NCI-H1436 treated with DMSO at 0.1 percent for 48 hours (cell line): ENCODE data around the gene BBLN.
"Not testable (repeated sequence)": the region's sequence is repeated elsewhere in the genome, so short reads cannot be mapped to it uniquely, and the experiment has no call there.

Experiments used
- DNase-seq: peaks from one replicate; lab custom pipeline; 2025; lab: John Stamatoyannopoulos, UW

The BBLN gene

DNA sequence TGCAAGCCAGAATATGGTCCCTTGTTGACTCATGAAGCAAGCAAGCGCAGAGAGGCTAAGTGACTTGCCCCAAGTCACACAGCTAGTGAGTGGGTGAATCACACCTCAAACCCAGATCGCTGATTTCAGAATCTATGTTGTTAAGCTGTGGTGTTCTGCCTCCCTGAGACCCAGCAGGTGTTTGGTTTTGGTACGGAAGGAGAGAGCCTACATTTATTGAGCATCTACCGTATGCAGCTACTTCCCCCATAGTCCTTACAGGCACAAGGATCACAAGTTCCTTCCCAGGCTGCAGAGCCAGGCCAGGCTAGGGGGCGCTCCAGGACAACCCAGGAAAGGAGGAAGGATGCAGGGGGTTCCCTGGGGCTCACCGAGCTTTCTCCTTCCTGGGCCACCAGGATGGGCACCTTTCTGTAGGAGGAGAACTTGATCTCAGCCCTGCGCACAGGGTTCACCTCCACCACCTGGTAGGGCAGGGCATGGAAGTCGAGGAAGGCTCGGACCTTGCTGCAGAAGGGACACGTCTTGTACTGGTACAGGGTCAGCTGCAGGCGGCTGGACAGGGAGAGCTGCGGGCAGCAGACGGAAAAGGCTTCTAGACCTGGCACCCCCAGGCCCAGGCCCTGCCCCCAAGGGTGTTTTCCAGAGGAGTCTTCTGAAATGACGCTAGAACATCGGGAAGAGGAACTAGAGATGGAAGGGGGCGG is 35.0 kb upstream of the BBLN start:
- no peak for DNase-seq

DNA sequence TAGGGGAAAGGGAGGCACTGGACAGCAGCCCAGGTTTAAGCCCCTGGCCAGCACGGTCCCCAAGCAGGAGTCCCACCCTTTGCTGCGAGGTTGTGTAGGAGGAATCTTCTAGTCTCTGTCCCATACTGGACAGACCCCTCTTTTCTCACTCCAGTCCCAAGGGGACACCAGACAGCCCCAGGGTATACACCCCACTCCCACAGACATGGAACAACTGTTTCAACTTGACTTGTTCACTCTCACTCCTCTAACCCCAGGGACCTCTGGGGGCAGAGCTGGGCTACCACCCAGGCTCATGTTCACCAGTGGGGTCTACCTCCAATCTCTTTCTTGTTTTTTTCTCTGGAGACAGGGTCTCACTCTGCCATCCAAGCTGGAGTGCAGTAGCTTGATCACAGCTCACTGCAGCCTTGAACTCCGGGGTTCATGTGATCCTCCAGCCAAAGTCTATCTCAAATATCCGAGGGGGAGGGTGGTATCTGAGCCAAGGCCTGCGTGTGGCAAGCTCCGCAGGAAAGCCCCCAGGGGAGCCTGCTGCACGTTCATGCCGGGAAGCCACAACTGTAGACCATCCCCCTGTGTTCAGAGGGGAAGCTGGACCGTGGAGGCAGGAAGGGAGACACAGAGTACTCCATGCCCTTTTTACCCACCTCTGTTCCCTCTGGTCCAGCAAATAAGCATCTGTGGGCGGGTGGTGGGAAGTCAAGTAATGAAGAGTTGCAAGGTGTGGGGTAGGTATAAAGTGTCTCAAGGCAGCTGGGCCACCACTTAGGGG is 34.3 kb upstream of the BBLN start:
- DNase-seq = no peak

DNA sequence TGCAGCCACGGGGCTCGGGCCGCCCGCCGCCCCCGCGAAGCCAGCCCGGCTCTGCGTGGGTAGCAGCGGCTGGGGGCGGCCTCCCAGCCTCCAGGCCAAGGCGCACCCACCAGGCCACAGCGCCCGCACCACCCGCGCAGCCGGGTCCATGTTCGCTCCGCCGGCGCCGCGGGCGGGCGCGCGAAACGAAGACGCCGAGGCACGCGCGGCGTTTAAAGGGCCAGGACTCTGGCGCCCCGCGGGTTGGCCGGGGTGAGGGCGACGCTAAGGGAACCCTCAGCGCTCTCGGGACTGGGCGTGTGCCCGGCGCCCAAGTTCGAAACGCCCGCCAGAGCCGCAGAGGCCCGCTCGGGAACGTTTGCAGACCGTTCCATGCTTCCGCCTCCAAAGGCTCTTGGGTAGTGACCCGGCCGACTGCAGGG is 32.5 kb upstream of the BBLN start, which contains the start of gene PTGES2:
PTGES2 (minus strand) TSS at position 162 of the 422 bp plus-strand sequence; CDS start at position 150, 12 bp downstream.
- no peak for DNase-seq

DNA sequence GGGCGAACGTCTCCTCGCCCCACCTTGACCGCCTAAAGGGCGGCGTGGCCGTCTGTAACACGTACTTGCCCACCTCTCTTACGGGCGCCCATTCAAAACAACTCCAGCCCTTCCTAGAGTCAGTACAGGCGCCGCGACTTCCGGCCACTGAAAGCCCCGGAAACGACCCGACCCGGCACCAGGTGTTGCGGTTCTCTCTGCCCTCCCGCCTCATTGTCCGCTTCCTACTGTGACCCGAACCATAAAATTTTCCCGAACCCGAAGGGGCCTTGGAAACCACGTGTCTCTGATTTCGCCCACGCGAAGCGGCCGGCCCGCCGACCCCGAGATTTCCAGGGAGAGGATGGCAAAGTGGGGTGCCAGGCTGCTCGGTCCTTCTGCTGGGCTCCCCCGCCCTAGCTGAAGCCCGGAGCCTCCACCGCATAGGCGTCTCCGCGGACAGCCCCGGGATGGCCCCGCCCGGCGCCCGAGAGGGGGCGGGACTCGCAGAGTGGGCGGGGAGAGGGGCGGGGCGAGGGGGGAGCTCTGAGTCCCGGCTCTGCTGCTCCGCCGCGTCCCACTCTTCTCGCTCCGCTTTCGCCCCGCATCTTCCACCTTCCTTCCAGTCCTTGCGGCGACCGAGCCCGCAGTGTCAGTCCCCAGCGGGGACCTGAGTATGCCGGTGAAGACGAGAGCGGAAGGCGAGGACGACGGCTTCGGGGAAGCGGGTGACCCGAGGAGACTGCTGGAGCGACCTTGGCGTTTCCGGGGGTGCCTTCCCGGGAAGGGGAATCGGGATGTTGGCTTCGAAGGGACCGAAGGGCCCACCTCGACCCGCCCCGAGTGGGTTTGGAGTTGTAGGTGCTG is 31.9 kb upstream of the BBLN start:
- peak; percentile 32 for DNase-seq

DNA sequence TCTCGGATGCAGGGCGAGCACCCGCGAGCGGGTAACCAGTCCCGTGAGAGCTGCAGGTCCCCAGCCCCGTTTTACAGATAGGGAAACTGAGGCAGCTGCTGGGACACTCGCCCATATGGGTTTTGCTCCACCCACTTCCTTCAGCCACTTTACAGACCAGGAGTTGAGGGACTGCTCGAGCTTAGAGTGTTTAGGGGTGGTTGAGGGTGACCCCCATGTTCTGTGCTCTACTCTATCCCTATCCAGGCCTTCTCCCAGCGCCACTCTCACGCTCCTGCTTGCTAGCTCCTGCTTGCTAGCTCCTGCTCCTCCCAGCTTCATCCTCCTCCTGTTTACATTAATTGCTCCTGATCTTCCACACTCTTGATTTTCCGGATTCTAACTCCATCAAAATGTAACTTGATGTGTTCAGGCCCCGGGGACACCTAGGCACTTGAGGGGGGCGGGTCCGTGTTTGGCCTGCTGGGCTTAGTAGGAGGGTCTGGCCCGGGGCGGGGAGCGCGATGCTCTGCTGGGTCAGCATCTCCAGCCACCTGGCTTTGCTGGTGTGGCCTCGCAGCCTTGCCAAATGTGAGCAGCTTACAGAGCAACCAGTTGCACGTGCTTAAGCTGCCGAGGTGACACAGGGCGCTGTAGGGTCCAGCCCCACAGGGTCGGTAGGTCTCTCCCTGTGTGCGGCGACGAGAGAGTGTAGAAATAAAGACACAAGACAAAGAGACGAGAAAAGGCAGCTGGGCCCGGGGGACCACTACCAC is 31.1 kb upstream of the BBLN start:
- no peak for DNase-seq

DNA sequence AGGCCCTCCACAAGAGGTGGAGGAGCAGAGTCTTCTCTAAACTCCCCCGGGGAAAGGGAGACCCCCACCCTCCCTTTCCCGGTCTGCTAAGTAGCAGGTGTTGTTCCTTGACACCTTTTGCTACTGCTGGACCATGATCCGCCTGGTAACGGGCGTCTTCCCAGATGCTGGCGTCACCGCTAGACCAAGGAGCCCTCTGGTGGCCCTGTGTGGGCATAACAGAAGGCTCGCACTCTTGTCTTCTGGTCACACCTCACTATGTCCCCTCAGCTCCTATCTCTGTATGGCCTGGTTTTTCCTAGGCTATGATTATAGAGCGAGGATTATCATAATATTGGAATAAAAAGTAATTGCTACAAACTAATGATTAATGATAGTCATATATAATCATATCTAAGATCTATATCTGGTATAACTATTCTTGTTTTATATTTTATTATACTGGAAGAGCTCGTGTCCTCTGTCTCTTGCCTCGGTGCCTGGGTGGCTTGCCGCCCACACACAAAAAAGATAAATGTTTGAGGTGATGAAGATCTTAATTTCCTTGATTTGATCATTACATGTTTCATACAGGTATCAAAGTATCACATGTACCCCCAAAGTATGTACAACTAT is 30.0 kb upstream of the BBLN start:
- not testable (repeated sequence) for DNase-seq

DNA sequence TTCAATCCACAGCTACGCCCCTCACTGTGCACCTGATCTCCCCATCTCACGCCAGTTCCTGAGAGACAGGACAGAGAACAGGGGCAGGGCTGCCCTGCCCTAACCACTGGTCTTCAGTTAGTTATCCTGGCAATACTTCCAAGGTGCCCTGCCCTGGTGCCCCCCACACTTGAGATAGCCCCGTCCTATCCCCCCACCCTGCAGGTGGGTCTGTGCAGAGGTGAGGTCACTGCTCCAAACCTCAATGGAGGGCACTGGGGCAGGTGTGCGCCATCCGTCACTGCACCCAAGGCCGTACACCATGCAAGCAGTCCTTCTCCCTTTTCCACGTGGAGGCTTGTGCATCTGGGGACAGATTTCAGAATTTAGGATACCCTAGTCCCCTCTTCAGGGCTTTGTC is 29.4 kb upstream of the BBLN start:
- not testable (repeated sequence) for DNase-seq

DNA sequence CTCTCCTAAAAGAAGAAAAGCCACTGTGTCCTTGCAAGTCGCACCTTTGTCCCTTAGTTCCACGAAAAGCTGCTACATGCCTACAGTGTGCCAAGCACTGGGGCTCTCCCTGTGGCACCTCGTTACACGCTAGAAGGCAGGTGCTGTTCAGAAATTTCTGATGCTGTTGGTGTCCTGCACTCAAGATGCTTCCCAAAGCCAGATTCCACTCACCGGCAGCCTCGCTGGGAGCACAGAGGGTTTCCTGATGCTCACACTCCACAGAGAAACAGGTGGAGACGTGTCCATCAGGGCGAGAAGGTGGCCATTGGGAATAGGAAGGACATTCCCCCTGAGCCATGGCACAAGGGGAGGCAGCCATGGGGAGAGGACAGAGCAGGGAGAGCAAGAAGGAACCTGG is 28.7 kb upstream of the BBLN start:
- not testable (repeated sequence) for DNase-seq

DNA sequence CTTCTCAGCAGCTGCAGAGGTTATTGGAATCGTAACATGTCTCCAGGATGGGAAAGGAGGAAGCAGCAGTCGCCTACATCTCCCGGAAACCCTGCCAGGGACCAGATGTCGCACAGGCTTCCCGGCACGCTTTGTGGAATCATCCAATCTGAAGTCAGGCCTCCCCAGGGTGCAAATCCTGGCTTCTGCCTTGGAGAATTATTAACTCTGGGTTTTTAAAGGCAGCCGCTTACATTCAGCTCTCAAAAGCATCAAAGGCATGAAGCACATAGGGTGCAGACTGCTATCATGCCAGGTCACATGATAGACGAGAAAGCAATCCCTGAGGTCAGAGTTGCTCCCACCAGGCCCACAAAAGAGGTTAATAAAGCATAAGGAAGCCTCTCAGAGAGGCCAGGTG is 27.9 kb upstream of the BBLN start:
- DNase-seq = not testable (repeated sequence)

DNA sequence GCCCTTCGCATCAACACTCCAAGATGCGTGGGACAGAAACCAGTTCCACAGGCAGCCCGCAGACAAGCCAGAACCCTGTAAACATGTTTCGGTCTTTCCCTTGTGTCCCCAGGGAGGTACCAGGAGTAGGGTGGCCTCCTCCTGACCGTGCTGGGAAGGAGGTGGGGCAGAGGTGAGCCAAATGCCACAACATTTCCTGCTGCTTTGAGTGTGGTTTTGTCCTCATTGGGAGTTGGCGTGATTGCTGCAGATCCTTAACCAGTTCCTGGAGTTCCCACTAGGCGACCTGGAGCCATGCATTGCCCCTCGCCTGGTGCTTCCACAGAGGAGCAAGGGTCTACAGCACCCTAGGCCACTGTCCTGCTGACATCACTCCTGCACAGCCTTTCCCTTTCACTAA is 24.5 kb upstream of the BBLN start:
- DNase-seq = not testable (repeated sequence)

DNA sequence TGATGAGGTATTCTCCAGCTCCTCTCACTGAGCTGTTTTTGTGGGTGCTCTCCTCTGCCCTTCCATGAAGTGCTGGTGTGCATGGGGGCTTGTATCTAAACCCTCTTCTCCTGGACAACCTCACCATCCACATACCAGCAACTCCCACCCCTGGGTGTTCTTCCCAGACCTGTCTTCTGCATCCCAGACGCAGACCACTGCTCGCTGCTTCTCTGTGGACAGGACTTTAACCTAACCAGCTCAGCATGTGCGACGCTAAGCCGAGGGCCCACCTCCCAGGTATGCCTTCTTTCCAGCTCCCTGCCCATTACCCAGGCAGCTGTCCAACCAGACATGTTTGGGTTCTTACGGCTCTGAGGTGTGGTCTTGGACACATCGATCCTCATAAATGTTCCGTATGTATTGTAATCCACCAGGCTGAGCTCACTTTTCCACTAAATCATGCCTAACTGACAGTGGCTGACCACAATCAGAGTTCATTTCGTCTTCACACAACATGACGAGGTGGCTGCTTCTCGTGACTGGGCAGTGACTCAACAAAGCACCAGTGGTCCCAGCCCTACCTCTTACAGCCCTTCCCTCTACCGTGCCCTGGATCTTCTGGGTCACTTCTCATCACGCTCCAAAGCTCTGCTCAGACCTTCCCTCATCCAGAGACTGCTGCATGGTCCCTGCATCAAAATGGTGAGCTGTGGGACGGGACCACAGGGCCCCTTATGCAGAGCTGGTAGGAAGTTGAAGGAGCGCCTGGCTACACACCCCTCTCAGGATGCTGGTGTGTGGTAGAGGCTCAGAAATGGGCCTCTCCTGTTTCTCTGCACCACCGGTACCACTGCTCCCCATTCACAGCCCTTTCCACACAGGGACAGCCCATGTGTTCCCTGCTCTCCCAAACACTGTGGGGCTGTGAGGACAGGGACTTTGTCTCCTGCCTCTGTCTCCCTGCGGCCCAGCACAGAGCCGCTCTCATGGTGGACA is 23.0 kb upstream of the BBLN start:
- DNase-seq = no peak

DNA sequence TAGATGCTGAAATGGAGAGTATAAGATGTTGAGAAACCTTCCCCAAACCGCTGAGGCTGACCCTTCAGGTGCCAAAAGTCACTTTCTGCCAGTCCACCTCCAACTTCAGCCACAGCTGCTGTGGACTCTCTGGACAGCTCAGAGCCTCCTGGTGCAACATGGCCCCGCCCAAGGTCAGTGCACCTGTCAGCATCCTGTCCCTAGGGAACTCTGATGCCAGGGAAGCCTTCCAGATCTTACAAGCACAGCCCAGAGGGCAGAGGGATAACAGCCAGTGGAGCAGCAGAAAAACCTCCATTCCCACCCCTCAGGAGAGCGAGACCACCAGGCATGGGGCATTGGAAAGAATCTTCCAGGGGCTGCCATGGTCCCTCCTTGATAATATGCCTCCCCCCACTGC is 22.1 kb upstream of the BBLN start:
- DNase-seq = no peak

DNA sequence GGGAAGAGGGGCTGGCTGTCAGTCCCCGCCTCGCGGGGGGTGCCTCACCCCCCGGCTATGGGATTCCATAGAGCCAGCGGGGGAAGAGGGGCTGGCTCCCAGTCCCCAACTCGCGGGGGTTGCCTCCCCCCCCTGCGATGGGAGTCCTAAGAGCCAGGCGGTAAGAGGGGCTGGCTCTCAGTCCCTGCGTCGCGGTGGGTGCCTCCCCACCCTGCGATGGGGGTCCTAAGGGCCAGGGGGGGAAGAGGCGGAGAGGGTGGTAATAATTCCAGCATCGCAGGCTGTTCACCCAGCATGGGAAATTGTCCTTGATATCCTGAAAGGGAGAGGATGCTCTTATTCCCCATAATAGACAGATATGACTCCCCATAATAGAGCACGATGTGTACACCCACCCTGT is 20.4 kb upstream of the BBLN start:
- no peak for DNase-seq

DNA sequence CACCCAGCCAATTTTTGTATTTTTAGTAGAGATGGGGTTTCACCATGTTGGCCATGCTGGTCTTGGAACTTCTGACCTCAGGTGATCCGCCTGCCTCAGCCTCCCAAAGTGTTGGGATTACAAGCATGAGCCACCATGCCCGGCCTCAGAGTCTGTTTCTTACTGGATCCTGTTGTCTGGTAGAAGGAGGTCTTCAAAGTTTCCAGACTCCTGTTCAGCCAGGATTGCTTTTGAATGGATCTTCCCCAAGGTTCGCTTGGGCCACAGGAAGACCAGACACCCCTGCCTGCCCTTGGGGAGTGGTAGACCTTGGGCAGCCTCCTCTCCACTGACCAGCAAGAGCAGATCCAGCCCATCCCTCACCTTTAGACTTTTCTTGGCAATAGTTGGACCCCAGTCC is 18.5 kb upstream of the BBLN start:
- no peak for DNase-seq

DNA sequence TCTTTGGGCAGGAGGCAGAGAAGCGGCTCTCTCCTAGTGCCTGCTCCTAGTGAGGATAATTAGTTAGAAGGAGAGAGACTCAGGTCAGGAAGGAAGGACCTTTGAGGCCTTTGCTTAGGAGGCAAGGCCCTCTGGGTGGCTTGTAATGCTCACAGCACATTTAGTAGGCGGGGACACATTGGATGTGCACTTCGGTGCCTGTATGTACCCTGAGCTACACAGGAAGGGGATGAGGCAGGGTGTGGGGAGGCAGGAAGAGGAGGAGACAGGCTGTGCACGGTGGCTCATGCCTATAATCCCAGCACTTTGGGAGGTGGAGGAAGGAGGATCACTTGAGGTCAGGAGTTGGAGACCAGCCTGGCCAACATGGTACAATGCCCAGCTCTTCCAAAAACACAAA is 18.0 kb upstream of the BBLN start:
- DNase-seq = no peak

DNA sequence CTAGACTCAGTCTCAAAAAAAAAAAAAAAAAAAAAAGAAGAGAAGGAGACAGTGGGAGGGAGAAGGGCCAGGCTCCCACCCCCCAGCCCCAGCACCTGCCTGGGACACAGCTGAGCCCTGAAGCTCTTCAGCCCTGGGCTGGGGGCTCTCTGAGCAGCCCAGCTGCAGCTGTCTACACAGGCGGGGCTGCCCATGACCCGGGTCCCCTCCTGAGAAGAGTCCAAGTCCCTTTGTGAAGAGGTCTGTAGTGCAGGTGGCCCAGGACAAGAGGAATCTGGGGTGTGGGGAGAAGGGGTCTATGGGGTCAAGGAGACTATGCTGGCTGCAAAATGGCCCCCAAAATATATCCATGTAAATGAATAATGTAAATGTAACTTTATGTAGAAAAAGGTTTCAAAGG is 17.5 kb upstream of the BBLN start:
- no peak for DNase-seq

DNA sequence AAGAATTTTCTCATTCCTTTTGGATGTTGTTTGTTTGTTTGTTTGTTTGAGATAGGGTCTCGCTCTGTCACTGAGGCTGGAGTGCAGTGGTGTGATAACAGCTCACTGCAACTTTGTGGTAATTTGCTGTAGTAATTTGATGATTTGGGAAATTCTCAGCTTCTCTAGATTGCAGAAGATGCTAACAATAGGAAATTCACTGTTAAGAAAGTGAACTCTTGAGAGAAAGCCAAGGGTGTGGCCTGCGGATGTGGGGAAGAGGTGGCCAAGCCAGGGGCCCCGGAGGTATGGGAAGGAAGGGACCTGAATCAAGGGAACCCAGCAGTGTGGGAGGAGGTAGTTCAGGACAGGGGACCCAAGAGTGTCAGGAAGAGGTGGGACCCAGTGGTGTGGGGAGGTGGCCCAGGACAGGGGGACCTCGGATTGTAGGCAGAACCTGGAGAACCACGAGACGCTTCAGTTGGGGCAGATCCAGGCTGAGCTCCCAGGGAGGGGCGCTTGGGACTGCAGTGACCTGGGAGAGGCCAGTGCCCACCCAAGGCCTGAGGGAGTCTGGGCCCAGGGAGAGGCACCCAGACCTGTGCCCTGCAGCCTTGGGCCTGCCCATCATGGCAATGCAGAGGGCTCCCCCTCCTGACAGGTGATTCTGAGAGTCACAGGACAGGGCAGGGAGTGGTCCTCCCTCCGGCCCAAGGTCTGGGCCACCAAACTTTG is 16.4 kb upstream of the BBLN start:
- DNase-seq = no peak

DNA sequence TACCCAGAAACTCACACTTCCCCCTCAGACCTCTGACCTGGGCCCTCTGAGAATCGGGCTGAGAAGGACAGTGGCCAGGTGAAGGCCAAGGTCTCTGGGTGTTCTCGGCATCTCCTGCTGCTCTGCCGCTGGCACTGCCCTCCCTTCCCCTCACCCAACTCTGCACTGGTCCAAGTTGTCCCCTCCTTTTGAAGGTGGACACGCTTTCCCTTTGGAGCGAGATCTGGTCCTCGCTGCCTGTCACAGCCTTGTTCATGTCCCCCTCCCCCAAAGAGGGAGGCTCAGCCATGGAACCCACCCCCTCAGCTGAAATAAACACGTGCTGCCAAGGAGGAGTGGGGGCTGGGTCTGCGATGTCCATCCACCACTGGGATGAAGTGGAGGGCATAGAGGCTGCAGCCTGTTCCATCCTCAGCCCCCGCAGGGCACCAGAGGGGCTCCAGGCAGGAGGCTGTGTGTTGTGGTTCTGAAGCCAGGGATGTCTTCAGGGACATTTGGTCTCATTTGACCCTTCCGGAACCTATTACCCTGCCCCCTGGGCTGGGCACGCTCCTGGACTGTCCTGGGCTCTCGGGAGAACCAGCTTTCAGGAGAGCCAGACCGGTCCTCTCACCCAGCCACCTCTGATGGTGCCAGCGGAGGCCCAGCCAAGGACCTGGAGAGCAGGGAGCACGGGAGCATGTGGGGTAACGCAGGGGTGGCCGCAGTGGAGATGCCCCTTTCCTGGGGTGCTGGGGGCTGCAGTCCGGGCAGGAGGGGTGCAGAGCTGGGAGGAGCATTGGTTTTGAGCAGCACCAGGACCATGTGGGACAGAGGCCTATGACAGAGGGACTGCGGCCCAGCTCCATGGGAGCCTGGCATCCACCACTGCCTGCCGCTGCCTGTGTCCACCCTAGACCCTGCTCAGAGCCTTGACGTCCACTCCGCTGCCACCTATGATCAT is 15.6 kb upstream of the BBLN start:
- no peak for DNase-seq
